NCI-H187 treated with DMSO at 0.1 percent for 48 hours (cell line): ENCODE measurements around the gene CTSV.
"Not testable (repeated sequence)": the region's sequence is repeated elsewhere in the genome, so short reads cannot be mapped to it uniquely, and the experiment has no call there.

Experiments
- DNase-seq: peaks from one replicate; lab custom pipeline; 2025; lab: John Stamatoyannopoulos, UW

Gene CTSV

DNA sequence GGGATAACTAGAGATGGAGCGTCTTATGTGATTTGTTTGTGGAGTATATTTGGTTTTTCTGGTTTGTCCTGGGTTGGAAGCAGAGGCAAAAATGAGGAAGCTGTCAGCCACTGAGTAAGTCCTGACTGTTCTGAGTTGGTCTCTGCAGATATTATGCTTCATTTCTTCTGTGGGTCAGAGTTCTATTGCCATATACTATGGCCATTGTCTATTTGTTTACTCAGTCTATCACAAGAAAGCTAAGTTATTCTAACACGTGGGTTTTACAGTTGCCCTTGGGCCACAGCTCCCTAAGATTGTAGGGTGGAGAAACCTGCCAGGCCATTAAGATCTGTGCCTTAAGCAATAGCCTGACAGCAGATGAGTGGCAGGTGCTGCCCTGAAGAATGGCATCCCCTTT lies 3.0 kb upstream of the CTSV start:
- DNase-seq = no peak

DNA sequence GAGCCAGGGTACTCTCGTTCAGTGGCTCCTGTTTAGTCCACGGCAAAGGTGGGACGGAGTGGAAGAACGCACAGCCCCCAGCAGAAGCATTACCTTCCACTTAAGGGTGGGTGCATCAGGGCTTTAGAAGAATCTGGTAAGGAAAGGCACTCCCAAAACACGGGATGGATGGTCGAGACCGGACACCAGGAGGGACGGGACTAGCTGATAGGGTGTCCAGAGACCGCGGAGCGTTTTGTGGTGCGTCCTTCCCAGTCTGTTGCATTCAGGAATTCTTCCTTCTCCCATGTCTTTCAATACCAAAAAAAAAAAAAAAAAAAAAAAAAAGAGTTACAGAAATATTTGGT lies 545 bp upstream of the CTSV start:
- DNase-seq = no peak

DNA sequence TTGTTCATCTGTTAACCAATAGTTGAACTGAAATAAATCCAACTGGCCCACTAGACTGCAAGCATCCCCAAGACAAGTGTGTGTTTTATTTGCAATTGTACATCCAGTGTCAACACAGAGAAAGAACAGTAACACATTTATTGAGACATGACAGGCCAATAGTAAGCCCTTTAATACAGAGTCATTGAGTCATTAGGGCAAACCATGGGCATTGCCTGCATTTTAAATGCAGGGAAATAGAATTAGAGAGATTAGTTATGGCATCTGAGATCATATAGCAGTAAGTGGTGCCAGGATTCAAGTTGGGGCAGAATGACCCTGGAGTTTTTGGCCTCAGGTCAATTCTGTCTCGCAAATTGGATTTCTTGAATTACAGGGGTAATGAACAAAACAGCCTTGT lies 15.4 kb downstream of the CTSV start:
- DNase-seq = not testable (repeated sequence)

DNA sequence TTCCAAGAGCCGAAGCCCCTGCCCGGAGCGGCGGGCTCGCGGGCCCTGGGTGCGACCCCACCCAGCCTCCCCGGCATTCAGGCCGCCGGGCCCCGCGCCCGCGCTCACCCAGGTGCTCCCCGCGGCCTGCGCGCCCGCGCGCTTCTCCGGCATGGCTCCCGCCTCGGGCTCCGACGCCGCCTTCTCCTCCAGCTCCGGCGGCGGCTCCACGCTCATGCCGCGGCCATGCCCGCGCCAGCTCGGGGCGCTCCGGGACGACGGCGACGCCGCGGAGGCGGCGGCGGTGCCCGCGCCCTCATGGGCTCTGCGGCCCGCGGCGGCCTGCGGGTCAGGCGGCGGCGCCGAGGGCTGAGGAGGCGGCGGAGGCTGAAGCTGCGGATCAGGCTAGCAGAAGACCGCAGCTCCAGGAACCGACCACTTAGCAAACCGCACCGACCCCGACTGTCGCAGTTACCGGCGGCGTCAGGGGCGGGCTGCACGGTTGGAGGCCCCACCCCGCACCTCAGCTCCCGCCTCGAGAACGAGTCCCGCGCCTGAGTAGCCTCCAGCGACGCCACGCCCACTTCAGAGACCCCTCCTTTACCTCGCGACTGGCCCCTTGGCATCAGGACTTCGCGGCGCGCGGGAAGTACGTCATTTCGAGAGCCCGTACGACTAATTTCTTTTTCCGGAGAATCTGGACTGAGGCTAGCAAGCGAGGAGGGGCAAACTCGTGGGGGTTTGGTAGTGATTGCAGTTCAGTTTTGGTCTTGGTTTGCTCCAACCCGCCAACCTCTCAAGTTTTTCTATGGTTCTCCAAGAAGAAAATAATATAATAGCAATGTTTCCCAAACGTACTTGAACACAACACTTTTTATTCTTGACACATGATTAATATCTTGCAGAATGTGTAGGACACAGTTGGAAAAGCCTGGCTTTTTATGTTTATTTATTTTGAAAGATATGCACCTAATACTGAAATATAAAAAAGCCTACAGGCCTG lies 25.5 kb downstream of the CTSV start:
- DNase-seq = peak; percentile 40

DNA sequence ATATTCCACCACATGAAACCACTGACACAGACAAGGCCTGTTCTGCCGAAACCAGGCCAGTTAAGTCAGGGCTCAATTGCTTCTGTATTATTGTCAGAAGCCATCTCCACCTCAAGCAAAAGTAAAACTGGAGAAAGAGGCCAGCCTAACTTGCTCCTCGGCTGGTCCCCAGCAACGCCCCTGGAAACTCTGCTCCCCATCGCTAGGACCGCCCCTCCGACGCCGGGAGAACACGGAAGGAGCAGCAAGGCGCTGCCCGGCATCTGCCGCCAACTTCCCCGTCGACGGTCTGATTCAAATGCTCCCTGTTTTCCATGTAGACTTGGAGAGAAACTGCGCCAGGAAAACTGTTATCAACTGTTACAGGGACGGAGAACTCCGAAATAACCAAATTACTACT lies 26.3 kb downstream of the CTSV start:
- DNase-seq = not testable (repeated sequence)

DNA sequence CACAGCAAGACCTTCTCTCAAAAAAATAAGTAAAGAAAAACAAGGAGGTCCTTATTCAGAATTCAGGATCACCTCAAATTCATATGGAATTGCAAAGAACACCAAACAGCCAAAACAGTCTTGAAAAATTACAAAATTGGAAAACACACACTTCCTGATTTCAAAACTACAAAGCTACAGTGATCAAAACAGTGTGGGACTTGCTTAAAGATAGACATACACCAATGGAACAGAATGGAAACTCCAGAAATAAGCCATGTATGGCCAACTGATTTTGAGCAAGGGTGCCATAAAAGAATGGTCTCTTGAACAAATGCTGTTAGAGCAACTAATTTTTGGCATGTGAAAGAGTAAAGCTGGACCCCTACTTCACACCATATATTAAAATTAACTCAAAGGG lies 36.7 kb downstream of the CTSV start:
- not testable (repeated sequence) for DNase-seq

DNA sequence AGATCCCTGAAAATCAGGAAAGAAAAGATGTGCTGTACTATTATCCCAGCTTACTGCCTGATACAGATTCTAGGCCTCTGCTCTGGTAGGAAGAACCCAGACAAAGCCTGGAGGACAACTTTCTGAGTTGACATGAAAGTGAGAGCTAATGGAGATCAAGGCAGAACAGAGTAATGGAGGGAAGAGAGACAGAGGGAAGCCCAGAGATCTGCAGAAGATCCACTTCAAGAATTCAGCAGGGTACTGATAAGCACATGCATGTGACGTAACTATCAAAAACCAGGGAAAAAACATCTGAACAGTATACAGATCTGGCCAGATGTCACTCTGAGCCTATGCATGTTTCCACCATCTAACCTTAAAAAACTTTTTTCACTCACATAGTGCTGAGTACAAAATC lies 37.6 kb downstream of the CTSV start:
- DNase-seq = not testable (repeated sequence)

DNA sequence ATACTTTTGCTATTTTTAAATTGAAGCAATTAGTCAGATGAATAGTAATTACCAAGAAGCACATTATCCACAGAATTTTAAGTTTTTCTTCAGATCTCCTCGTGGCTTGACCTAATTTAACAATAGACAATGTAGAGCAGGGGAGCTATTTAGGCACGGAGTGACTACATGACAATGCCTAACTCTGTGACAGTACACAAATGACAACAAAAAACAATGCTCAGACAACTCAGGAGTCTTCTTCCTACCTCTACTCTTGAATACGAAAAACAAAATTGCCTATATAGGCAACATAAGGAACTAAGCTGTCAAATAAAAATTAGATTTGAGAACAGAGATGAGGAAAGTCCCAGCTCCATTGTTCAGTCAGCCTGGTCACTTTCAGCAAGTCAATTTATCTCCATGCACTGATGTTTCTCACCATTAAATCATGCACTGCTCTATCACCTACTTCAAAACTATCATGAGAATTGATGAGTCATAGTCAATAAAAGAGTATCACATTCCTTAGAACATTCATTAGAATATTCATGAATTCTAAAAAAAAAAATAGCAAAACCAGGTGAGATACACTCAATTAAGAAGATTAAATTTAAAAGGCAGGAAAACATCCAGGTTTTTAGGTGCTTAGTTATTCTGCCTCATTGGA lies 38.7 kb downstream of the CTSV start:
- not testable (repeated sequence) for DNase-seq

DNA sequence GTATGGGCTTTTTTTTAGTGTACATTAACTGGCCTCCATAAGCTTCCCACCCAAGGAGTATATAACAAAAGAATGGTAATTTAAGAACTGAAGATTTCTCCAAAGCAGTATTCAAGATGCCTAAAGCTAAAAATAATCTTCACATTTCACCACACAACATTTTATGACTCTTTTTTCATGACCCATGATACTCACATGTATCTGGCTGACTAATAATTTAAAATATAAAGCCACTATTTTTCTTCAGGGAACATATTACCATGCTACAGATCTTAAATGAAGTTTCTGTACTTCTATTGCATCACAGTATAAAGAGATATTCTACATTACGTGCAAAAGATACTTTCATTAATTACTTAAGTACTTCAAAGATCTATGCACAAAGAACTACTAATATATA lies 39.2 kb downstream of the CTSV start:
- not testable (repeated sequence) for DNase-seq

DNA sequence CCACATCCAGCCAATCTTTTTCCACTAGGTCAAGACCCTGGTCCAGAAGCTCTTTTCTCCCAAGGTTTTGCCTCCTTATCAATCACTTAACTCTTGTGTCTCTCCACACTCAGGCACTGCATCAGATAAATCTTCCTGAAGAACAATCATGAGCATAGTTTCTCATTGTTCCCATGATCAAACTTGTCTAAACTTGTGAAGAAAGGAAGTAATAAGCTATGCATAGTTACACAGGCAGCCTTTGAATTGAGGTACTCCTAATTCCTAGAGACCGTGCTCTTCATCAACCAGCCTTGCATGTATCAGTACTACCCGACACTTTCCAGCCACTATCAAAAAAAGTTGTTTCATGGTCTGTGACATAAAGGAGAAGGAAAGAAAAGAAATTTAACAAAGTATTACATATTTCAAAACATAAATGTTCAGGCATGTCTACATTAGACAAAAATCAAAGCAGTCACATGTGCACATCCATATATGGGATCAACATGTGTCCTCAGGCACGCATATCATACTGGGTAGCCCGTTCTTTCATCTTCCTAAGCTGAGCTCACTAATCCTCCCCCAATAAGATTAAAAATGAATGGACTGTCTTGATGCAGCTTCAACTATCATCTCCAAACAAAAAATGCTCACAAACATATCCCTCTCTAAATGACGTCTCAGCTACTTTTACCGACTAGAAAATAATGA lies 41.8 kb downstream of the CTSV start:
- not testable (repeated sequence) for DNase-seq

DNA sequence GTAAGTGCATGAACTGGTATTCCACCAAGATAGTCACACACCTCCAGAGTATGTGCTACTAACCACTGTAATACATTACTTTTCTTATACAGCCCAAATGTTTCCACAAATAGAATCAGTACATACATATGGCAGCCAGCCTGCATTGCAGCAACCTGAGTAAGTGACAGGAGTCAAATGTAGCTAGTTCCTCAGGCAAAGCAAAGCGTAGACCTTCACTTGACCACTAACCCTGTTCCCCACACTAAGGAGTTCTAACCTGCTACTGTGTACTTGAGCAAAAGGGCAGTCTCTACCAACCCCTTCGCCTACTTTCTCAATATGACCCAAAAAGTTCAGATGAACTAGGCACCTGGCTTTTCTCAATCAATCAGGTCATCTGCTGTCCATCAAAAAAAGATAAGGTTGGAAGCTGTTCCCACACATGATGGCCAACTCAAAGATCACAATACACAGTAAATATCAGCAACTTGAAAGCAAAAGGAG lies 44.4 kb downstream of the CTSV start:
- DNase-seq = not testable (repeated sequence)

DNA sequence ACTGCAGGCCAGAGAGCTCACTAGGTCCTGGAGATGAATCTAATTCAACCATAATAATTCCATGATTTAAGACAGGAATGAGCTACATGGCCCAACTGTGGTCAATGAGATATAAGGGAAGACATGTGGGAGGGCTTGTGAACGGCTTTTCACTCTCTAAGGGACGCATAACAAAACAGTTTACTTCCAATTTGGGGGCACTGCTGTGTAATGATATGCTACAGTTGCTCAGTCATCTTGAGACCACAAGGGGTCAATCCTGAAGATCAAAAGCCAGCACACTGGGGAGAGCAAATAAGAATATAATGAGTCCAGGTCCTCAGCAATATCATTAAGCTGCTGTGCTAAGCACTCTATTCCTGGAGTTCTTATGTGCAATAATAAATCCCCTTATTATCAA lies 46.6 kb downstream of the CTSV start:
- DNase-seq = not testable (repeated sequence)

DNA sequence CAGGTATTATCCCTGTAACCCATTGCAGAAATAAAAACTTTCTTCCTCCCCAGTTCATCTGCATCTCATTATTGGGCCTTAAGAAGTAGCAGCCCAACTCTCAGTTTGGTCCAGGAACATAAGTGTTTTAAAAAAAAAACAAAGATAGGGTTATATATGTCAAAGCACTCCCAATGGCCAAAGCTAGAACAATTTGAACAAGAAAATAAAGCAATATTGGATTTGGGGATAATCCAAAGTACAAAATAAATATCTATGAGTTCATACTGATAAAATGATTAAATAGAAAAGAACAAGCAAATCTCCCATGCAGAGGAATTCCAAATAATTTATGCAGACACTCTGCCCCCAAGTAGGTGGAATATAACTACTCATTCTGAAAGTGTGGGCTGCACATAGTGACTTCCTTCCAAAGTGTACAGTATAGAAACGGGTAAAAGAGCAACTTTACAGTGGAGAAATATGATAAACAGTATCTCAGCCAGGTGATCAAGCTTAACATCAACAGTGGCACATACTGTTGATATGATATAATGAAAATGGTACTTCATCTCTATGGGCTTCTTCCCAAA lies 49.1 kb downstream of the CTSV start:
- not testable (repeated sequence) for DNase-seq

DNA sequence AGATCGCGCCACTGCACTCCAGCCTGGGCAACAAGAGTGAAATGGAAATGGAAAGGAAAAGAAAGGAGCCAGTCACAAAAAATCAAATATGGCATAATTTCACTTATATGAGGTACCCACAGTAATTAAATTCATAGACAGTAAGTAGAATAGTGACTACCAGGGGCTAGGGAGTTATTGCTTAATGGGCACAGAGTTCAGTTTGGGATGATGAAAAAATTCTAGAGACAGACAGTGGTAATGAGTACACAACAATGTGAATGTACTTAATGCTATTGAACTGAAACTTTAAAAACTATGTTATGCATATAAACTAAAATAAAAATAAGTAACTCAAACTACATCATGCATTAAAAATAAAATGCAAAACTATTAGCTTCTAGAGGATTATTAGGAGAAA lies 54.1 kb downstream of the CTSV start:
- not testable (repeated sequence) for DNase-seq

DNA sequence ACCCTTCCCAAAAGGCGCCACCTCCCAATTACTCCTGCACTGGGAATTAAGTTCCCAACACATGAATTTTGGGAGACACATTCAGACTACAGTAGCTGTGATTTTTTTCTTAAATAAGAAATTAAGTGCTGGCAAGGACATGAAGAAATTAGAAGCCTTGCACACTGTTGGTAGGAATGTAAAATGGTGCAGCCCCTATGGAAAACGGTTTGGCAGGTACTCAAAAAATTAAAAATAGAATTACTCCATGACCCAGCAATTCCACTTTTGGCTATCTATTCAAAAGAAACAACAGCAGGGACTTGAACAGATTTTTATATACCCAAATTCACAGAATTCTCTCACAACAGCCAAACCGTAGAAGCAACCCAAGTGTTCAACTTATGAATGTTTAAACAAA lies 54.8 kb downstream of the CTSV start:
- not testable (repeated sequence) for DNase-seq

DNA sequence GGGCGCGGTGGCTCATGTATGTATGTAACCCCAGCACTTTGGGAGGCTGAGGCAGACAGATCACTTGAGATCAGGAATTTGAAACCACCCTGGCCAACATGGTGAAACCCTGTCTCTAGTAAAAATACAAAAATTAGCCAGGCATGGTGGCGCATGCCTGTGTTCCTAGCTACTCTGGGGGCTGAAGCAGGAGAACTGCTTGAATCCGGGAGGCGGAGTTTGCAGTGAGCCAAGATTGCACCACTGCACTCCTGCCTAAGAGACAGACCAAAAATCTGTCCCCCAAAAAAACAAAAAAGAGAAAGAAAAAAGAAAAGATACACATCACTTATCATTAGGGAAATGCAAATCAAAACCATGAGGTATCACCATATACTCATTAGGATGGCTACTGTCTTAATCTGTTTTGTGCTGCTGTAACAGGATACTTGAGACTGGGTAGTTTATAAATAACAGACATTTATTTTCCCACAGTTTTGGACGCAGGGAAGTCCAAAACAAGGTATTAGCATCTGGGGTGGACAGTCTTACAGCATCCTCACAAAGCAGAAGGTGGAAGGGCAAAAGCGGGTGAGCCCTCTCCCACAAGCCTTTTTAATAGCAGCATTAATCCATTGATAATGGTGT lies 55.3 kb downstream of the CTSV start:
- DNase-seq = not testable (repeated sequence)
